Stimulated activated CD4-positive, alpha-beta T cell treated with anti-CD3 and anti-CD28 coated beads, Interleukin-4, amount 100 ng/mL, for 24 hours (primary cell): ENCODE measurements around the gene FHDC1.
"Not testable (repeated sequence)": the region's sequence is repeated elsewhere in the genome, so short reads cannot be mapped to it uniquely, and the experiment has no call there.

Experiments
- DNase-seq: peaks from one replicate; pipeline ENCODE4 v3.0.0-alpha.2; 2020

The FHDC1 gene

DNA sequence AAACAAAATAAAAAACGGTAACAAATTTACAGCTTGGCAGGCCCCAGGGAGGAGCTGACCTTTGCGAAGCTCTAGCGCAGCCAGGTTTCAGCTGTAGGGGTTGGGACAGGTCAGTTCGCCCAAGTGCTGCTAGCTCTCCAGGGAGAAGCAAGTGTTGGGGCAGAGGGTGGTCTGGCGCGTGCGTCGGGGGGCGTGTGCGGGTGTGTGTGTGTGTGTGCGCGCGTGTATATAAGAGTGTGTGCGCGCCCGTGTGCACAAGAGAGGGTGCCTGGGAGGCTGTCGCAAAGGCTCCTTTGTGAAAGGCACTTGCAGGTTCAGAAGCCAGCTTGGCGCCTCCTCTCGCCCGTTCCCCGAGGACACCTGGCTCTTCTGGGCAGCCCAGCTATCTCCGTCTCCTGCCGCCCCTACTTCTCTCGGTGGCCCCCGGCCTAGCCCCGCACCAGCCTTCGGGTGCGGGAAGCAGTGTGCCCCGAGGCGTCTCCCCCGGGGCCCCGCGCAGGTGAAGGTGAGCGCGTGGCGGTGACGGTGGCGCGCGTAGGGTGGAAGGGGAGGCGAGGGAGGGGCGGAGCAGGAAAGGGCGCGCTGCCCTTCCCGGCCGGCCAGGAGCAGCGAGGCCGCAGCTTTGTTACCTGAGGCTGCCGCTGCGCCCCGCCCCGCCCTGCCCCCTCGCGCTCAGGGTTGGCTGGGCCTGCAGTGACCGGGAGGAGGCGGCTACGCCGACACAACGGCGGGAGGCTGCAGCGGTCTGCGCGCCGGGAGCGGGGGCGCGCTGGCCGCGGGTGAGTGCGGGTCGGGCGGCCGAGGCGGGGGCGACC is at the start of gene FHDC1:
TSS of gene FHDC1 (plus strand) at position 693 of the 815 bp plus-strand sequence. CDS start 6,735 bp downstream, outside the sequence.
- DNase-seq, result no peak

DNA sequence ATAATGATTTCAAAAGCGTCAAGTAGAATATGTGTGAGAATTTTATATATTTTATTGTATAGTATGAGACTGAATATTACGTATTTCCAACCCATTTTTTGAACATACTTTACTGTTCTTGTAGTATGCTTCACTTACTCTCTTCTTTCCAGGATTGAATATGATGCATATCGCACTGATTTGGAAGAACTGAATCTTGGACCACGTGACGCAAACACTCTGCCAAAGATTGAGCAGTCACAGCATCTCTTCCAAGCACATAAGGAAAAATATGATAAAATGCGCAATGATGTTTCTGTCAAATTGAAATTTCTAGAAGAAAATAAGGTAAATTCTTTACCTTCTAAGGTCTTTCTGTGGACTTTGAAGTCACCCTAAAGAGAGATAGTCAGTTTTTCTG is 48.1 kb upstream of the FHDC1 start:
- DNase-seq, result no peak

GRCh38 chr4:152892974-152893373 is 43.1 kb upstream of the FHDC1 start:
- DNase-seq, result no peak

GRCh38 chr4:152894673-152895072 is 41.5 kb upstream of the FHDC1 start:
- no peak for DNase-seq

DNA sequence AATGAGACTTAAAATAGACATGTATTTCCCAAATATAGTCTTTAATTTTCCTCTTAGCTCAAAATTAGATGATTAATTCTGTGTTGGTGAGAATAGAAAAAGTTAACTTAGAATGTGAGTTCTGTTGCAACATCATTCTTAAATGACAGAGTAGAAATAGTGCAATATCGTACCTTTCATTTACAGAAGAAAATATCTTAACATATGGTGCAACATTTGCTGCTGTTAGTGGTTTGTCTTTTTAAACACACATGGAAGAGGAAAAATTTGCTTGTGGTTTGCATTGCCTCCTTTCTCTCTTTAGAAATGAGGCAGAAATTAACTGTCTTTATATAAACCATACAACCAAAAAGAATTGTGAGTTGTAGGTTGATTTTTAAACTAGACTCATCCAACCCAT is 39.3 kb upstream of the FHDC1 start:
- no peak for DNase-seq

GRCh38 chr4:152898133-152898532 is 38.0 kb upstream of the FHDC1 start:
- DNase-seq, result not testable (repeated sequence)

- no peak for DNase-seq
Measured at GRCh38 chr4:152898606-152899005, 37.5 kb upstream of the FHDC1 start.

DNA sequence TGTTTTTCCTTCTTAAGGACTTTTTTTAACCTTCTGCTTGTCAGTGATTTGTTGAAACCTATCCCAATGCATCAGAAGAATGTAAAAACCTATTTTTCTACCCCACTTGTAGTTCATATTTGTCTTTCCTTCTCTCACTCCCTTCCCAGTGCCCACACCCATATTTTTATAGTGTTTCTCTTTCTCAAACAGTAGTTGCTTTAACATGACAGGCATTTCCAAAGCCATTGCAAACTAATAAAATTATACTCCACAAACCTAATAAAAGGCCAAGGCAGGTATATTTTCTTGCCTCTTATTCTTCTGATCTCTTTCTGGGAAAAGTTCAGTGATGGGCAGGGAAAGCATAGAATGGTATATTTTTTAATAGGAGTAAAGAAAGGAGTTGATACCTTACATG is 35.7 kb upstream of the FHDC1 start:
- no peak for DNase-seq

GRCh38 chr4:152901205-152901604 is 34.9 kb upstream of the FHDC1 start:
- DNase-seq, result no peak

GRCh38 chr4:152903658-152904057 is 32.5 kb upstream of the FHDC1 start:
- DNase-seq, result no peak

DNA sequence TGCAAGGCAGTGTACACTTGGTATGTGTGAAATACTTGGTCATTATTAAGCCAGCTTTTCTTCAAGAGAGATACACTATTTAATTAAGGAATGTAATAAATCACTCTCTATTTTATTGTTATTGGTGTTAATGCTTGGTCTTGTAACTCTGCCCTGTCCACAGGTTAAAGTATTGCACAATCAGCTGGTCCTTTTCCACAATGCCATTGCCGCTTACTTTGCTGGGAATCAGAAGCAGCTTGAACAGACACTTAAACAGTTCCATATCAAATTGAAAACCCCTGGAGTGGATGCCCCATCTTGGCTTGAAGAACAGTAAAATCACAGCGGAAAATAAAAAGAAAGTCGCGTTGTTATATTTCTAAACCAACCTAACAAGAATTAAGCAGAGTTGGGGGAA is 26.2 kb upstream of the FHDC1 start:
- no peak for DNase-seq

DNA sequence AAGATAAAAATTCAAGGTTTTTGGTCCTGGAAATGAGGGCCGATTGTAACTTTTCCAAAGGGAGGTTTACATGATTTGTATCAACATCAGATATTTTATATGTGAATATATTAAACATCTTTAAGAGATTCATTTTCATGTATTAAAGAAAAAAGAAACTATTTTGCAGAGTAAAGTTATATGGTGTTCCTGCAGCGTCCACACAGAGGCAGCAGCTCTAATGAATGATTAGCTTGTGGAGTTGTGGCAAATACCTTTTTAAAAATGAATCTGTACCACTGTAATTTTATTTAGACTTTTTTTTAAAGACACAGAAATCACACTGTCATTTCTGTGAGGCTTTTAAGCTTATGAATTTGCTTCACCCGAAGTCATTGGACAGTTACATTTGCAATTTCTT is 25.6 kb upstream of the FHDC1 start:
- no peak for DNase-seq

- DNase-seq, result no peak
Measured at GRCh38 chr4:152917543-152918395, 18.4 kb upstream of the FHDC1 start.

DNA sequence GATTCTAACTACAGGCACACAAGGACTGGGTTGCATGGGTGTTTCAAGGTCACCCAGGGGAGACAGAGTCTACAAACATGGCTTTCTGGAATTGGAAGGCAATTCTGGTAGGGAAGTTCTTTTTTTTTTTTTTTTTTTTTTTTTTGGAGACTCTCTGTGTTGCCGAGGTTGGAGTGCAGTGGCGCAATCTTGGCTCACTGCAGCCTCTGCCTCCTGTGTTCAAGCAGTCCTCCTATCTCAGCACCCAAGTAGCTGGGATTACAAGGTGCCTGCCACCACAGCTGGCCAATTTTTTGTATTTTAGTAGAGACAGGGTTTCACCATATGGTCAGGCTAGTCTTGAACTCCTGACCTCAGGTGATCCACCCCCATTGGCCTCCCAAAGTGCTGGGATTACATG is 16.3 kb upstream of the FHDC1 start:
- DNase-seq, result no peak

- DNase-seq, result no peak
Measured at GRCh38 chr4:152920768-152921167, 15.4 kb upstream of the FHDC1 start.

DNA sequence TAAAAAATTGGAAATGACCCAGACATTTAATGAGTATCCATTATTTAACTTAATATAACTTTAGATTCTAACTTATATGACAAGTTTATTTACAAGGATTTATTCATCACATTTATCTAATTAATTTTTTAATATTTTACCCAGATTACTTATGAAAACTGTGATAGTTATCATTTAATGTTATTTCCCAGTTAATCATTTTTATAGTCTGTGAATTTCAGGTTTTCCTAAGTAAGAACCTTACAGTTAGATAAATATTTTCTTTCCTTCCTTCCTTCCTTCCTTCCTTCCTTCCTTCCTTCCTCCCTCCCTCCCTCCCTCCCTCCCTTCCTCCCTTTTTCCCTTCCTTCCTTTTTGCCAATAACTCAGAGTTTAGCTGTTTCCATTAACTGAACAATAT is 14.8 kb upstream of the FHDC1 start:
- no peak for DNase-seq

DNA sequence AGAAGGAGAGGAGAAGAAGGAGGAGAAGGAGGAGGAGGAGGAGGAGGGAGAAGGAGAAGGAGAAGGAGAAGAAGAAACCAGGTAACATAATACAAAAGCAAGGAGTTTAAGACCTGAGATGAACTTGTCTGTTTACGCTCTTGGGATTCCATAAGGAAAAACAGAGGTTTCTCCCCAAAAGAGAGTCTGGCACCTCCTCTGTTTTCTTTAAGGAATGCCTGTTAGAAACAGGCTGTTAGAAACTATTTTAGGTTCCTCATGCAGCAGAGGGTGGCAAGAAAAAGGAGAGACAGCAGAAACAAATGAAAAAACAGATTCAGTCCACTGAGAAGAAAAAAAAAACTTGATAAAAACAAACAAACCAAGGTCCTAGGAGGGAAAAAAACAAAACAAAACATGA is 10.3 kb upstream of the FHDC1 start:
- DNase-seq, result no peak

DNA sequence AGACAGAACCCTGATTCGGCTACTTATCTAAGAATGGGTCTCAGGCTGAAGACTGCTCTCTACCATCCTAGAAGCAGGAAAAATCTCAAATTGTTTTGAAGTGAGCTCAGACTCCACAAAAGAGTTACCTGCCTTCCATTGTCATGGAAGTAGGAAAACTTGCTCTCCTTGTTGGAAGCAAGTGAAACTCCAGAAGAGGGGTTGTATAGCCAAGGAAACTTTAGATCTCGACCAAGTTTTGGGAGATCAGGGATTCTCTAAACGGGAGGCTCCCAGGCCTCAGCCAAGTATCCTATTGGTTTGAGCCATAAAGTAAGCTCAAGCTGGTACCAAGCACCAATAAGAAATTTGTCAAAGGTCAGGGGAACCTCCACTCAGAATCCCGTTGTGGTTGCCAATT is 9.2 kb upstream of the FHDC1 start:
- no peak for DNase-seq

- no peak for DNase-seq
Measured at GRCh38 chr4:152927737-152928136, 8.4 kb upstream of the FHDC1 start.

- no peak for DNase-seq
Measured at GRCh38 chr4:152928286-152928685, 7.8 kb upstream of the FHDC1 start.

DNA sequence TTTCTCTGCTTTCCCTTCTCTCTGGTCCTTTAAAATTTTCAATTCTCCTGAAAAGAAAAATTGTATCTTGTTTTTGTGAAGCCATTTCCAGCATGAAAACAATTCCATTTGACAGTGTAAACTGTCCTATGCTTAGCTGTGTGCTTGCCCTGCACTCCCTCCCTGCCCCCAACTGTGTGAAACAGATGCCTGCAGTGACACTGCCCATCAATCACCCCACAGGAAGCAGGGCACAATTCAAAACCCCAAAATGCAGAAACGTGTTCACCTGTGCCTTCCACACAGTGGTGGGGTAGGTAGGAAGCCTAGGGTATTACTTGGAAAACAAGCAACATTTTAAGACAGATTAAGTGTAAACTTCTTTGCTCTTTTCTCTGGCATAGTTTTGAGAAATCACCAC is 6.2 kb upstream of the FHDC1 start:
- DNase-seq, result no peak

DNA sequence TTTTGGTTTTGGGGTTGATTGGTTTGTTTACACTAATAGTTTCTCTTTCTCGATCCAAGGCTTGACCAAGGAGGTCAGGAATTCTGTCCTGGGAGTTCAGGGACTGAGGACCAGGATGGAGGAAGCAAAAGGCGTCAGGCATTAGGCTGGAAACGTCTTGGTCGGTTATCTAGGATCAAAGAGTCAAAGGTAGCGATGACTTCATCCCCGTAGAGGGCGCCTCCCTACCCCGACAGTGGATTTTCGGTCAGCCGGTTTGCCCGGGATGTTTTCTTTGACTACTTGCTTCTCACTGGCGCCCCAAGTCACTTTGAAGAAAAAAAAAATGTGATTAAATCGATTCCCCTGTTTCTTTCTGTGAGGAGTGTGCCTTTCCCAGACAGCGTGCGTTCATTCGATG is 980 bp upstream of the FHDC1 start:
- no peak for DNase-seq

DNA sequence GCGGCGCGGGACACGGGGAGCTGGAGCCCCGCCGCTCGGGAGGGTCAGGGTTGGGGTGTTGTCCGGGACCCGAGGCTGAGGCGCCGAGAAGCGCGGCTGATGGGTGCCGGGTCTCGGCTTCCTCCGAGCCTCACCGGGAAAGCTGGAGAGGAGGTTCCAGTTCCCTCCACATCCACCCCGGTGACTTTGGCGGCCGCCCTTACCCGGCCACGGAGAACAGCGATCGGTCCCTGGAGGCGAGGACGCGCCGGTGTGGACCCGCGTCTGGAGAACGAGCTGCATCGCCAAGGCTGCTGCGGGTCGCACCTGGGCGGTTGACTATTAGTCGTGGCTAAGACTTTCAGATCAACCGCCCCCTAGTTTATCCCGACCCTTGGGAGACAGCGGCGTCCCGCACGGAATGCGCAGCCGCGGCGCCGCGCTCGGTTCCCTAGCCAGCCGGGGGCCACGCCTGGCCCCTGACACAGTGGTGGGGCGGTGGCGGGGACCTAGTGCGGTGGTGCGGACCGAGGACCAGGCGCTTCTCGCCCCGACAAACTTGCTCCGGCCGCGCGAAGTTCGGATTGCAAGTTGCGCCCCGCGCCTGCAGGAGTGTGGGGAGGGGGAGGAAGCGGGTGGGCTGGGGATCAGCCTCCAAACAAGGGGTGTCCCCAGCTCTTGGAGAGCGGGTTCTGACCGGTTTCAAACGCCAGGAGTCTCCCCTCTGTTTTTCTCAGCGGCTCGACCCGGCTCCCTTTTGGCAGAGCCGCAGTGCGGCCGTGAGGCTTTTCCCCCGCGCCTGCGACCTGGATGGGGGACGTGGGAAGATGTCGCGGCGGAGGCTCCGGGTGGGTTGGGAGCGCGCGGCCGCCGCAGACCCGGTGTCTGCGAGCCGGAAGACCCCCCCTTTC is 568 bp downstream of the FHDC1 start:
- DNase-seq, result no peak
